Measurements from ENCODE around the gene FCMR. TPM values are rescaled to one million over a fixed set of nuclear protein-coding genes. Genes with fewer than 3 reads are reported as not detected.

FCMR gene
- total RNA-seq (2014; rRNA removed; shearing (Covaris generic)), result not detected in 2 replicates

- DNase-seq (ENCODE audit: low spot score), result no peak
- in situ Hi-C loops (cut with HindIII; ENCODE audit: low sequenced_read_pairs), result no loop called here
These were observed at the start of gene FCMR for GRCh38 chr1:206921772-206922265. Gene FCMR, minus strand, starts transcription at chr1:206921941. Its CDS starts 87 bp downstream, at chr1:206921854.

DNA sequence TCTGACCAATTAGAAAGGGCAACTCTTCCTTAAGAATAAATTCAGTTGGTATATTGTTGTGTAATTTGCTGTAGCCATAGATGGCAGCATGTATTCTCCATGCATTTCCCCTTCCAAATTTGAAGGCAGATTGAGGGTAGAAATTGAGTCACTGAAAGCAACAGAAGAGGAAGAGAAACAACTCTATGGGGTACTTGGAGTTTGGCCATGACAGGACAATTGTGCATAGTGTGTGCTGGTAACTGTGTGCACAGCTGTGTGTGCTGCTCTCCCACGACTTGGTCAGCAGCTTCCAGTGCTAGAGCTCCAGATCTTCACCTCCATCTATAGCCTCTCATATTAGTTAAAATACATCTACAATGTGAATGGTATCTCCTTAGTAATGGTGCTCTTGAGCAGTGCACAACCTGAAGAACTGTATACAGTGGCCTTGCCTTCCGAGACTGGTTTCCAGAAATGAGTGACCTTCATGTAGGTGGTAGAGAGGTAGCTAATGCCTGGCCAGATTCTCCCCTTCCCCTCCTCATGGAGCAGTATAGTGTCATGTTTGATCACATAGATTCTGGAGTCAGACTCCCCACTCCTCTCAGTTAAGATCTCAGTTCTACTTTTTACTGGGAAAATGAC lies 49.4 kb upstream of the FCMR start:
- no peak for DNase-seq (ENCODE audit: low spot score)
- in situ Hi-C loops (cut with HindIII; ENCODE audit: low sequenced_read_pairs), result no loop called here

- in situ Hi-C loops (cut with HindIII; ENCODE audit: low sequenced_read_pairs), result no loop called here
These were observed 48.7 kb upstream of the FCMR start, which contains the start of gene FCAMR for GRCh38 chr1:206970446-206970845. Gene FCAMR, minus strand, starts transcription at chr1:206970460. Its CDS starts 335 bp downstream, at chr1:206970125.

GRCh38 chr1:206969090-206969489 lies 47.3 kb upstream of the FCMR start:
- no peak for DNase-seq (ENCODE audit: low spot score)
- in situ Hi-C loops (cut with HindIII; ENCODE audit: low sequenced_read_pairs), result no loop called here

More at GRCh38 chr1:206970446-206970845, 48.7 kb upstream of the FCMR start, which contains the start of gene FCAMR:
- no peak for DNase-seq (ENCODE audit: low spot score)

GRCh38 chr1:206967096-206967849 lies 45.5 kb upstream of the FCMR start:
- peak; percentile 2 for DNase-seq (ENCODE audit: low spot score)
- in situ Hi-C loops (cut with HindIII; ENCODE audit: low sequenced_read_pairs), result no loop called here

DNA sequence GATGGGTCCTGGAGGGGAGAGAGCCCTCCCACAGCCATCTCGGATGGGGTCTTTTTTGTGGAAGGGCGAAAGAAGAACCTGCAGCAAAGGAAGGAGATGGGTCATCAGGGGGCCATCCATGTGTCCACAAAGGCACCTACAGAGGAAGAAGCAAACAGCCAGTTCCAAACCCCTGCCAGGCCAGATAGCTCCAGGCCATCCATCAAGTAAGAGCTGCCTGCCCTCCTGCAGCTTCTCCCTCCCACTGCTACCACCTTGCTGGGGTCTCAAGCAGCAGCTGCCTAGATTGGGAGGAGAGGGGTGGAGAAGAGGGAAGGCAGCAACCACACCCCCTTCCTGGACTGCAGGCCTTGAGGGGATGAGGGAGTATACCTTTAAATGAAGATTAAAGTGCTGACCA lies 44.0 kb upstream of the FCMR start:
- no peak for DNase-seq (ENCODE audit: low spot score)
- in situ Hi-C loops (cut with HindIII; ENCODE audit: low sequenced_read_pairs), result no loop called here

DNA sequence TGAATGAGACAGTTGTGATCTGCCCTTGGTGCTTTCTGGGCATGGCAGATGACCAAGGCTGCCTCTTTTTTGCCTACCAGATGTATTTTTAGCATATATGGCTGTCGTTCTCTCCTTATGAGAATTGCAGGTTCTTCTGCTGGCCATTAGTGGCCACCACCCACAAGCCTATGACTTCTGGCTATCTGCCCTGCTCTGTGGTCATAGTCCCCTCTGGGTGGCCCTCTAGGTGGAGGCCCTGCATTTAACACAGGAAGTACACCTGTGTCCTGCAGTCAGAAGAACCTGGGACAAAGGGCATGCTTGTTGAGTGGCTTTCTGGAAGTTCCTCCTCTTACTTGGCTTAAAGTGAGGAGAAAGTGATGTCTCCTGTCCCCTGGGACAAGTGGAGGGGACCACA lies 42.0 kb upstream of the FCMR start:
- in situ Hi-C loops (cut with HindIII; ENCODE audit: low sequenced_read_pairs), result no loop called here
- no peak for DNase-seq (ENCODE audit: low spot score)

GRCh38 chr1:206963119-206963712 lies 41.5 kb upstream of the FCMR start:
- DNase-seq (ENCODE audit: low spot score), result no peak
- in situ Hi-C loops (cut with HindIII; ENCODE audit: low sequenced_read_pairs), result no loop called here

DNA sequence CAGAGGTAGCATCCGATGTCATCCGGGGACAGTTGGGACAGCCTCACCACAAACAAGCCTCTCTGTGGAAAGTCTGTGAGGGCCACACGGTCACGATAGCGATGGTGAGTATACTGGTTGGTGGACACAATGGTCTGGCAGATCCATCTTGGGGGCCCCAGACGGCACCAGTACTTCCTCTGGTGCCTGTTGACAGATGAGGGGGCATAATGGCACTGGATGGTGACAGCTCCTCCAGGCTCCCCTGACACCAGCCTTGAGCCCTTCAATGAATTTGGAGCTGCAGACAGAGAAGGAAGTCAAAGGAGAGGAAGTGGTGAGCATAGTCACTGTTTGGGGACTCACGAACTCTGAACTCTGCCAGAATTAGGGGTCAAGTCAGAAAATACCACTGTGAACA lies 40.5 kb upstream of the FCMR start:
- in situ Hi-C loops (cut with HindIII; ENCODE audit: low sequenced_read_pairs), result no loop called here

GRCh38 chr1:206961668-206962067 lies 39.9 kb upstream of the FCMR start:
- in situ Hi-C loops (cut with HindIII; ENCODE audit: low sequenced_read_pairs), result no loop called here
- no peak for DNase-seq (ENCODE audit: low spot score)

More for the DNA sequence above, 40.5 kb upstream of the FCMR start:
- DNase-seq (ENCODE audit: low spot score), result no peak

DNA sequence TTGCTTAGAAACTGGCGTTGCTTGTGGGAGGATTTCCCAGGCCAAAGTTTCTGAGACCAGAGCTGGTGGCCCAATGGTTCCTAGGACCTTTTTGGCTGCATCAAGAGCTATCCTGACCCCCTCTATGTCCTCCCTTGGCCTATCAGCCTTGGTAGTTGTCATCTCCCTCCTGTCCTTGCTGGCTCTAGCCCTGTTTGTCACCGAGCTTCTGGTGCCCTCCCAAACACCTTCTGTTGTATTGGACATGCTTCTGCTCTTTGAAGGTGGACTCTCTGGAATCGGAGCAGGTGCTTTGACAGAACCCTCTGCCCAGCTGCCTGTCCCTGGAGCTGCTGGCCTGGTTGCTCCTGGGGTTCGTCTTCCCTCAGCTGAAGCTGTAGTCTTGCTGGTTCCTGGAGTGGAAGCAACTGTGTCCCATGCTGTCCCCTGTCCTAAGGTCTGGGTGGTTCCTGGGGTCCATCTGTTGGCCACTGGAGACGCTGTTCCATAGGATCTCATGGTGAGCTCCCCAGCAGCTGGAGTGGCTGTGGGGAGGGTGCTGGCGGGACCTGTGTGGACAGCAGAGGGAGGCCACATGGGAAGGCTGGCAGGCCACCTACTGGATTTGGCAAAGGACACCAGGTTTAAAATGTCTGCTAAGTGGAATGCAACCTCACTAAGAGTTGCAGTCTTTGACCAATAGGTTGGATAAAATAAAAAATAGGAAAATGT lies 39.1 kb upstream of the FCMR start:
- in situ Hi-C loops (cut with HindIII; ENCODE audit: low sequenced_read_pairs), result no loop called here
- no peak for DNase-seq (ENCODE audit: low spot score)

DNA sequence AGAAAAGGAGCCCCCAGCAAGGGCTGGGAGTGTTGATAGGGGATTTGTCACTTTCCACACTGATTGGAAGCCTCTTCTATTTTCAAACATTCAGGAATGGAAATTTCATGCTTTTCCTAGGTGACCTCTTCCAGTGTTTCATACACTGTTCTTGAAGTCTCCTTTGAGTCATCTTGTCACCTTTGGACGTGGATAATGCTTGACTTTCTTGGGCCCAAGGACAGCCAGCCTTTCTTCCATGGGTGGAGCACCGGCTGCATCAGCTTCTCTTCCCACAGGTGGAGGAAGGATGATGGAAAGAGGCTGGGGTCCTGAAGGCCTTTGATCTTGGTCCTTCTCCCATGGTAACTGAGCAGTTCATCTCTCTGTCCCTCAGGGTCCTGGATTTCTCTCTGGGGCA lies 36.4 kb upstream of the FCMR start:
- in situ Hi-C loops (cut with HindIII; ENCODE audit: low sequenced_read_pairs), result no loop called here
- no peak for DNase-seq (ENCODE audit: low spot score)

GRCh38 chr1:206957639-206958038 lies 35.9 kb upstream of the FCMR start:
- in situ Hi-C loops (cut with HindIII; ENCODE audit: low sequenced_read_pairs), result no loop called here
- DNase-seq (ENCODE audit: low spot score), result no peak

DNA sequence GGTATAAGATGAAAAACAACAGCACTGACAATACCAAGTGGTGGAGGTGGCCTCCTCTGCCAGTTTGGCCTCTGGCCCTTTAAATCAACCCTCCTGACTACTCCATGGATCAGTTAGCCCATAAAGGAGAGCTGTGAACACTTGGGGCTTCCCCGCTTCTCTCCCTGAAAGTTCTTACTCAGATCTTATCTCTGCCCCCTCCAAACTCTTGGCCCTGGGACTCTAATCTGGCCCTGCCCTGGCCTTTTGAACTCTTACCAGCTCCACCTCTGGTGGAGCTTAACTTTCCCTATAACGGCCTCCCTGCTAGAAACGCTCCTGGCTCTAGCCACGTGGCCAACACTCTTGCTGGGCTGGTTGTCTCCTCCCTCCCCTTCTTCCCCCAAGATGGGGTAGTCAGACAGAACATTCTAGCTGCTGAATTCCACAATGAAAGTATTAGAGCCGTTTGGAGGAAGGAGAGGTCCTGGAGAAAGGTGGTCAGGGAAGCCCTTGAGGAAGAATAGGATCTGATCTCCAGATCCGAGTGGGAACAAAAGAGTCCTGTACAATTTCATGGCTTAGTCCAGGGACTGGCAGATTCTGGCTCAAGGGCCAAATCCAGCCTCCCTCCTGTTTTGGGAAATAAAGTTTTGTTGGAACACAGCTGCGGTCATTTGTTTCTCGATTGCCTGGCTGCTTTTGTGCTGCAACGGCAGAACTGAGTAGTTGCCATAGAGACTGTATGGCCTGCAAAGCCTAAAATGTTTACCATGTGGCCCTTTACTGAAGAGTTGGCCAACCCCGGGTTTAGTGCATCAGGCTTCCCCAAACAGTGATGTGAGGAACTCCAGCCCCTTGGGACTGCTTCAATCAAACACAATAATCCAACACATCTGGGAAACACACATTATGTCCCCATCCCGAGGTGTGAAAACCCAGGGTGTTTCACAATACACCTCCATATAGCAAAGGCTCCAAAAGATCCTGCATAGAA lies 34.0 kb upstream of the FCMR start:
- in situ Hi-C loops (cut with HindIII; ENCODE audit: low sequenced_read_pairs), result no loop called here
- no peak for DNase-seq (ENCODE audit: low spot score)

GRCh38 chr1:206954459-206955342 lies 33.0 kb upstream of the FCMR start:
- no peak for DNase-seq (ENCODE audit: low spot score)
- in situ Hi-C loops (cut with HindIII; ENCODE audit: low sequenced_read_pairs), result no loop called here

DNA sequence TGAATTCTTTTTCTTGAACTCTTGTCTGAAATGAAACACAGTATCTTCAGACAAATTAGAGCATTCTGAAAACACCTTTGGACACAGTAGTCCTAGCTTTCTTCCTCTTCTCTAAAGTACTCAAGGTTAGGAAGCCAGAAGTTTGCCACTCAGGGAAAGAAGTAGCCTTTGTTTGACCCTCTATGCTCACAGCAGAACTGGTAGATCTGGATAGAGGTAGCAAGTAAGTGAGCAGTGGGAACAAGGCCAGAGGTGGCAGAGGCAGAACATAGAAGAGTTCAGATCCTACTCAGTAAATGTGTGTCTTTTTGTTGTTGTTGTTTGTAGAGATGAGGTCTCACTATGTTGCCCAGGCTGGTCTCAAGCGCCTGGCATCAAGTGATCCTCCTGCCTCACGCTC lies 31.9 kb upstream of the FCMR start:
- DNase-seq (ENCODE audit: low spot score), result no peak
- in situ Hi-C loops (cut with HindIII; ENCODE audit: low sequenced_read_pairs), result no loop called here

DNA sequence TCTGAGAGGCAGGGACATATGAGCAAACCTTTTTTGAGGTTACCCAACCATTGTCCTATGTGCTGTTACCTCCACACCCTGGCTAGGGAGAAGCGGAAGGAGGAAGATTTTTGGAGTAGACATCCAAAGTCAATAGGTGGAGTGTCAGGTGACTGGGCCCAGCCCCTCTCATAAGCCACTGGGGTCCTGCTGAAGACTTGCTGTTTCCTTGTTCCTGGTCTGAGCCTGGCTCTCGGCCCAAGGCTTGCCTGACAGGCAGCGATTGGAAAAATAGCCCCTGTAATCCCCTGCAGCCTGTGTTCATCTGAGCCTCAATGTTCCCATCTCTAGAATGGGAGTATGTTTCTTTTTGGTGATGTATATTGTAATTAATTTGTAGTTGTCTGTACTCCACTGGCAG lies 31.4 kb upstream of the FCMR start:
- no peak for DNase-seq (ENCODE audit: low spot score)
- in situ Hi-C loops (cut with HindIII; ENCODE audit: low sequenced_read_pairs), result no loop called here

DNA sequence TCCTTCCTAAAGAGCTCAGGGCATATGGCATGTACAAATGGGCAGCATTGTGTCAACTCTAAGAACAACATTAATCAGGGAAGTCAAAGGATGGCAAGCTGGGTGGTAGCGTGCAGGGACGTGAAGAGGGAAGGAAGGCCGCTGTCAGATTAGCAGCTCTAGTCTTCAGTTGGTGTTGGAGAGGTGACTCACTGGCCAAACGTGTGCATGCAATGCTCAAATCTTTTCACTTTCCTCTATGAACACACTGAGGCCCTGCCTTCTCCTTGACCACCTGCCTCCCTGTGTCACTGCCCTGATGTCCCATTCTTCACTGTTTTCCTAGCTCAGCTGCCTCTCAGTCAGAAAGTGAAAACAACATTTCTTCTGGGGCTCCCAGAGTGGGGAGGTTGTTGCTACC lies 30.4 kb upstream of the FCMR start:
- in situ Hi-C loops (cut with HindIII; ENCODE audit: low sequenced_read_pairs), result no loop called here
- no peak for DNase-seq (ENCODE audit: low spot score)
